NCI-H748 (cell line): Measurements from ENCODE around the gene SEC16B.

Experiments used
- DNase-seq: peaks from one replicate; lab custom pipeline; 2025; ENCODE audit not compliant: unreplicated experiment; lab: John Stamatoyannopoulos, UW

SEC16B gene

DNA sequence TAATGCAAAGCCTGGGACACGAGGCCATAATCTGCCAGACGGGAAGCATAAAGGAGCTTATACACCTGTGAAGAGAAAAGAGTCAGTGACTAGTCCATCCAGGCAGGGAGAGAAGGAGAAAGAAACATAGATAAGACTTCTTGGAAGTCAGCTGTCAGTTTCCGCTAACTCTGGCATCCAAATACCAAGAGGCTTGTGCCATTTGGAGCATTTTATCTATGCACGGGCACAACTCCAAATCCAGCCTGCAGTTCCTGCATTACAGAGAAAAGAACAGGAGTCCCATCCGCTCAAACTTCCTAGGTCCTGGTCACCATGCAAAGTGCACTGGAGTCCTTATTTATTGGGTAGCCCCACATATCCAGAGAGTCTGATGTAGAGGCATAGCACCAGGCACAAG lies 27.9 kb downstream of the SEC16B start:
- DNase-seq = no peak

DNA sequence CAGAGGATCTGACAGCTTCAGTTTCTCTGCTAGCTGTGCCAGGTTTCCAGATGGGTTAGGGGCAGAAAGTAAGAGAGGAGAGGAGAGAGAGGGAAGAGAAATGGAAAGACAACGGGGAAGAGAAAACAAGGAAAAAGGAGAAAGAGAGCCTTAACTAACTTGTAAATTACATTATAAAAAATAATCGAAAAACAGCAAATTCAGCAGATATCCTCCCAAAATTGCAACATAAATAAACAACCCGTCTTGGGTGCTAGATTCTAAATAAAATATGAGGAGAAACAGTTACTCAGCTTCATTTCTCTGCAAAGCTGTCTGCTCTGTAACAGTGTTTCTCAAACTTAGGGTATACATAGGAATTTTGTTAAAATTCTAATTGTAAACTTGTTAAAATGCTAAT lies 29.2 kb downstream of the SEC16B start:
- DNase-seq = no peak

DNA sequence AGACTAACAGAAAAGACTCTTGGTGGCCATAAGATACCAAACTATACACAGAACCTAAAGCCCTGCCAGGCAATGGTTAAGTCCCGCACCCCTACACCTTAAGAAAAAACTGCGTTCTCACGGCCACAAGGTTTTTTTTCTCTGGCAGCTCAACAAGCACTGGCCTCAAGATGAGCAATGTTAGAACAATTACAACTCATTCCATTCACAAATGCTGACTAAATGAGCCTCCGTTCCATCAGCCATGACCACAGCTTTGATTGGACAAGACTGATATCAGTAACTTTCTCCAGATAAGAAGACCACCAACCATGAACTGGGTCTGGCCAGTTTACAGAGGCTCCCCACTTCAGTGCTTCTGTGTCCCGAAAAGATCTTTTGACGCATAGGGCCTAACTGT lies 31.9 kb downstream of the SEC16B start:
- DNase-seq = no peak

DNA sequence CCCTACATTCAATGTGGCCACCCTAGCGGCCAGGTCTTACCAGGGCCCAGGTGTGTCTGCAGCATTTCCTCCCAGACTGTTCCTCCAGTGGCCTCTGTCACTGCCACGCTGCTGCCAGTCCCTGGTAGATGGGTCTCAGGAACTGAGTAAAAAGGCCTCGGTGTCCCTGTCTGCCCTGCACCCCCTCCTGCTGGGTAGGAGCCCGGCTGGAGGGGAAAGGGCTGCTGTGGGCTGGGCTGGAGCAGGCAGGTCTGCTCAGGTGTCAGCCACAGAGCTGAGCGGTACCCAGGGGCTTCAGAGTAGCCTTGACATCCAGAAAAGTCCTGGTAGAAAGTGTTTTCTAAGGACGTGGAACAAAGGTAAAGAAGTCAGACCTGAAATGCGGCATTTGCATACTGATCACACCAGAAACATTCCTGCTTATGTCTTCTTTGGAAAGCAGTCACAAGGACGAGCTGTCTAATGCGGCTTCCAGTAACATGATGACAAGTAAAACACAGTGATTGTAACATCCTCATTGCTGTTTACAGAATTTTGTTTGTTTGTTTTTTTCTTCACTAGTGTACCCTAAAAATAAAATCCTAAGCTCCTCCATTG lies 32.6 kb downstream of the SEC16B start:
- DNase-seq = no peak

DNA sequence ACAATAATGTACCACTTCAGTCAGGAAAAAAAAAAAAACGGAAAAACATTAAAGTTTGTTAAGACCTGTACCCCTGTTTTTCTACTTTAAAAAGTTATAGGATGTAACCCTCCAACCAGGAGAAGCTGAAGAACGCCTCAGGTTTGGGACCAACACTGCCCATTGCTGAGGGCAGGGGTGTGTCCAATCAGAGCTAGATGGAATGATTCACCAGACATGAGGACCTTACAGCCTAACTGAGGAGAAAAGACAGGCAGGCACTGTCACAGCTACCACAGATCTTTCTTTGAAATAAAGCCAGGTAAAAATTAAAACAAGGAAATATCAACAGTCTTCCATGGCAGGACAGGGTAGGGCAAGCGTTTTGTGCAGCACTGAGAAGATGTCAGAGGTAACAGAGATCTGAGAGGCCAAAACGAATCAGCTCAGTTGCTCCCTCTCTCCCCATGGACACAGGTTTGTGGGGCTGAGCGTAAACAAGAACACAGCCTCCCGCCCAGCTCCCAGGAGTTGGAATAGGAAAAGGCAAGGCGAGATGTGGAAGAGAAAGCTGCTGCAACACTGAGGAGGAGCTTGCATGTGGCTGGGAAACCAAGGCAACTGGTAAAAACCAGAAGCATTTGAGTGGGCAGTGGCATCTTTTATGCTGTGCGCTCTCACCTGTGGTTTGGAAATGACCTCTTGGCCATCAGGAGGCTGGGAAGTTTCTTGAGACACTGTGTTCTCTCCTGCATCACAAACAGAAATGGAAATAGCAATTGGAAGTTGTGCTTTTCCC lies 34.0 kb downstream of the SEC16B start:
- DNase-seq = no peak

DNA sequence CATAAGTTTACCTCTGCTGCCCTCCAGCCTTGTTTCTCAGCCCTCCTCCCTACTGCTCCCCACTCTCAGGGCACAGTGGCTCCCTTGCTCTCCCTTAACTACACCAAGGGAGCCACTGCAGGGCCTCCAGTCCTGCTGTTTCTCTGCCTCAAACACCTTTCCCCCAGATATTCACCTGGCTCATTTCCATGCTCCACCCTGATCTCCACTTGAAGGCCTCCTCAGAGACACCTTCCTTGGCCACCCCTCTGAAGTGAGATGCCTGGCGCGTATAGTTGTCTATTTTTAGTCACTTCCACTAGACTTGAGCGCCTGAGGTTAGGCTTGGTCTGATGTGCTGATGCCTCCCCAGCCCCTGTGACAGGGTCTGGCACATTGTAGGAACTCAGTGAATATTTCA lies 34.9 kb downstream of the SEC16B start:
- DNase-seq = no peak

DNA sequence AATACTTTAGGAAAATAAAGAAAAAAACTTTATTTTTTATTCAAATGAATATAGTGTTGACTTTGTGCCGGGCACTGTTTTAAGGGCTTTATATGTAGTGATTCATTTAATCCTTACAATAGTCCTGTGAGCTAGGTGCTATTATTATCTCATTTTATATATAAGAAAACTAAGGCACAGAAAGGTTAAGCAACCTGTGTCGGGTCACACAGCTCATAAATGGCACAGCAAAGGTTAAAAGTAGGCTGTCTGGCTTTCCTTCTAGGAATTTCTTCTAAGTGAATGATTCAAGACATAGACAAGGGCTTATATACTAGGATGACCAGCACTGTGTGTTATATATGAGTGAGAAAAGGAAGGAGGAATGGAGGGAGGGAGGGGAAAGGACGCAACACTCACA lies 35.4 kb downstream of the SEC16B start:
- DNase-seq = no peak

DNA sequence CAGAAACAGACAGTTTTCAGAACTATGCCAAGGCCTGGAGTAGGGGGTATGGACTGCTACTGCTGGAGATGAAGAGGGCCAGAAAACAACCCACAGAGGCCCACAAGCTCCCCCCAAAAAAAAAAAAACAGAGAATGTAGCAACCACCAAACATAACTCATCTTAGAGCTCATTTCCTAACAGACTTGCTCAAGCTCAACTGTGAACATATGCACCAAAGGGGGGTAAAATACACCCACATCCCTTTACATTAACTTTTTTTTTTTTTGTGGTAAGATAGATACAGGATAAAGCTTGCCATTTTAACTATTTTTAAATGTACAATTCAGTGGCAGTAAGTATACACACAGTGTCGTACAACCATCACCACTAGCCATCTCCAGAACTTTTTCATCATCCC lies 36.0 kb downstream of the SEC16B start:
- DNase-seq = no peak

DNA sequence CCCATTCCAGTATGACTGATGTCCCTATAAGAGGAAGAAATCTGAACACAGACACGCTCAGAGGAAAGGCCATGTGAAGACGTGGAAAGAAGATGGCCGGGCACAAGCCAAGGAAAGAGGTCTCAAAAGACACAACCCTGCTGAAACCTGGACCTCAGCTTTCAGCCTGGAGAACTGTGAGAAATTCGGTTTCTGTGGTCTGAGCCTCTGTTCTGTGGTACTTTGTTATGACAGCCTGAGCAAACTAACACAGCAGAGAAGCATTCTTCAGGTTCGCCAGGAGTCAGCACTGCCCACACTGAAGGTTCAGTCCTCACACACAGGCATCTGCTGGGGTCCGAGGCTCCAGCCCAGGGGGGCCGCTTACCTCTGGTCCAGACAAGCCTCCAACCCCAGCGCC lies 37.7 kb downstream of the SEC16B start:
- DNase-seq = no peak

DNA sequence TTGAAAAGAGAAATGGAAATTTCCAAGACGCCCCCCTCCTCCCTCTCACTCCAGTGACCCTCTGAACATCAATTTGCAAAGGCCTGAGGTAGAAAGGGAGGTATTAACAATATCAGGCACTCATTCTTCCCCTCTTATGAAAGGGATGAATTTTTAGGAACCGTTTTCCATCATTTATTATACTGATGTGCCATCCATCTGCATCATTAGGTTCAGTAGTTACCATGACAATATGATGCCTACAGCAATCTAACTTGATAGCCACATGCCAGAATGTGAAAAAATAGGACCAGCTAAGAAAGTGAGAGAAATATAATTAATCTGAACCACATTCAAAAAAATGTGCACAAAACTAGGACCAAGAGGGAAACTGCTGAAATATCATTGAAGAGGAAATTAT lies 40.9 kb downstream of the SEC16B start:
- no peak for DNase-seq

DNA sequence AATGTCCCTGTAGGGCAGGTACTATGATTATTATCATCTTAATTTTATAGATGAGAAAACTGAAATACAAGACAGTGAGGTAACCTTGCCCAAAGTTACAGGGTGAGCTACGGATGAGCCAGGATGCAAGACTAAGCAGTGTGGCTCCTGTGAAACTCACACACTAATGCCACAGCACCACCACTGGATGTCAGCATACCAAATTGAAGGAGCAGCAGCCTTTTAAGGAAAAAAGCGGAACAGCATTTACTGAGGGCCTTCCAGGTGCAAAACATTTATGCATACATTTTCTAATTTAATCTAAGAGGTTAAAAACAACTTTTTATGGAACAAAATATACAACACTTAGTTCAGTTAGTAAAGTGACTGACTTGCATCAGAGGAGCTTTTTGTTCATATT lies 41.7 kb downstream of the SEC16B start:
- DNase-seq = no peak

DNA sequence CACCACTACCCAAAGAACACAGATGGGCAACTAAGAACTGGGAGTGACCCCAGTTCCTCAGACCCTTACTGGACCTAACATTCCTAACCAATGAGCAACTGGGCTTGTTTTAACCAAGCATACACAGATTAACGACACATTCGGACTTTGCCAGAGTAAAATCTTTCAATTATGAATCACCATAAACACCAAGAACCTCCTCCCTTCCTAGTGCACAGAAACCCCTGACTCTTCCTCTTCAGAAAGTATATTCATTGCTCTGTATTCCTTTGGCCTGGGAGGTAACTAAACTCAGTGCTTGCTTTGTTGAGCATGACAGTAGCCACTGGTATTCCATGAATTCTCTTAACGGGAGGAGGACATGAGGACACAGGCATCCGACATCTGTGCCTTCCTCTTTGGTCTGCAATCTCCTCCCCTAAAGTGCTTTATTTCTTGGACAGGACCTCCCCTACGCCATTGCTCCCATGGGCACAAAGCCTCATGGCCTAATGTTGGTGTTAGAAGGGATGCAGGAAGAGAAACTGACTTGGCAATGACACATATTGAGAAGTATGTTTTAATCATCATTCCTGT lies 42.7 kb downstream of the SEC16B start:
- no peak for DNase-seq

DNA sequence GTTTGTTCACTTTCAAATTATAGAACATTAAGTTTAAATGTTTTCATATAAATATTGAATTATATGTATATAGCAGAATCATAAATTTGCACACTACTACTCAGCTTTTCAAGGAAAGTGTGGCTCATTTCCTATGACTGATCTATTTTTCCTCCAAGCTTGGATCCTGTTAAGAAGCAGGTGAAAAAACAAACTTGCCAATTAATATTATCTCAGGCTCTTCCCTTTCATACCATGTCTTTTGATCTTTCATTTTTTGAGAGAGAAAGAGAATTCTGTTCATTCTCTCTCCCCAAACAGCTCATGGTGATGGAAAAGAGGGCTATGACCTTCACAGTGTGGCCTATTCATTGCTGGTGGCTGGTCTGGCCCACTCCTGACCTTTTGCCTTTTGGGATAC lies 43.7 kb downstream of the SEC16B start:
- DNase-seq = no peak

DNA sequence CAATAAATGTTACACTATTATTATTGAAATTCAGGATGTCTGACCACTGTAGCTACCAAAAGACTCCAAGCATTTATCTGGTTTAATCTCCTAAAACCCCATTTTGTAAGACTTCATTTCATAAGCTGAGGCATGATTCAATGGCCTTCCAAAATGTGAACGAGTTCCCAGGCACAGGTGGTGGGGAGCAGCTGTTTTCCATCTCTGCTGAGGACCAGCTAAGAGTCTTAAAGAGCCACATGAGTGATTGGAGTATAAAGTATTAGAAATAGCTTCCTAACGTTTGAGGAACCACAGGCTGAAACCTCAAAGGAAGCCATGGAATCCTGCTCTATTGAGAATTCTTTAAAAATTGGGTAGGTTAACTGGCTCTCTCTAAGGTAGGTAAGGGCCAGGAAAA lies 44.9 kb downstream of the SEC16B start:
- DNase-seq = no peak

DNA sequence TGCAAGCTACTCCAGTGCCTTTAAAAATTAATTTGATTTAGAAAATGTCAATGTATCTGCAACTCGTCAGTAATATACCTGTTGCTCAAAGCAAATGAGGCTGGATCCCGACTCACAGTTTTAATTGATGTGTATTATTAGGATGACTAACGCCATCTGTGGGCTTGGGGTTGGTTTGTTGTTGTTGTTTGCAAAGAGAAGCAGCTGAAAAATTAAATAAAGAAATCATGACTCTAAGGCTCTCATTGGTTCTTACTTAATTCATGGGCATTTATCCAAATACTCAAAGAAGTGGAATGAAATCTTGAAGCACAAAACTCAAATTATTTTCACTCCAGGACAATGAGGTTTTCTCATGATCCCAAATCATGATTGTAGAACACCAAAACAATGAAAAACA lies 46.4 kb downstream of the SEC16B start:
- DNase-seq = no peak

DNA sequence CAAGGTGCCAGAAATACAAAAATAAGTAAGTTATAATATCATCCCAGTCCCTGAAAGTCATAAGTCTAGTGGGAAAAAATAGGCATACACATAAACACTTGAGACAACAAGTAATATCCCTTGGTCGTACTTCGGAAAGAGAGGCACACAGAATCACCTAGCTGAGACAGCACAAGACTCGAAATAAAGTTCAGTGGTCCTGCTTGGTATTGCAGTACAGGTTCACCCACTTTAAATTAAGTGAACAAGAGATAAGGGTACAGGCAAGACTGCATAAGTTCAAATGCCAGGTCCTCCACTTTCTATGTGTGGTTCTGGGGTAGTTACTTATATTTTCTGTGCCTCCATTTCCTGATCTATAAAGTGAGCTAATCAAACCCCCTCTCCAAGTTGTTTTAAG lies 47.6 kb downstream of the SEC16B start:
- no peak for DNase-seq

DNA sequence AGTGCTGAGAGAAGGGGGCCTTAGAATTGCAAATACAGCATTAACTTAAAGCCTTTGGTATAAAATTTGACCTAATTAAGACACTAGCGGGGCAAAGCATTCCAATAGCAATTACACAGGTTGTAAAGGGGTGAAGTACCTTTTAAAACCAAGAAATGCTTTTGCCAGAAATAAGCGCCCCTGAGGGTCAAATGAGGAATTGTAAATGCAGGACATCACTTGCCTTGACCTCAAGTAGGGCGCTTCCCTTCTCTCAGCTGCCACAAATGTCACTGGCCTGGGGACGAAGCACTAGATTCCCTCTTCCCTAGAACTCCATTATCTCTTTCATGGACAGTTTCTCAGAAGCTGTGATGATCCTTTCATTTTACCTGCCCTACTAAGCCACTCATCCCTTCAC lies 48.3 kb downstream of the SEC16B start:
- DNase-seq = no peak

DNA sequence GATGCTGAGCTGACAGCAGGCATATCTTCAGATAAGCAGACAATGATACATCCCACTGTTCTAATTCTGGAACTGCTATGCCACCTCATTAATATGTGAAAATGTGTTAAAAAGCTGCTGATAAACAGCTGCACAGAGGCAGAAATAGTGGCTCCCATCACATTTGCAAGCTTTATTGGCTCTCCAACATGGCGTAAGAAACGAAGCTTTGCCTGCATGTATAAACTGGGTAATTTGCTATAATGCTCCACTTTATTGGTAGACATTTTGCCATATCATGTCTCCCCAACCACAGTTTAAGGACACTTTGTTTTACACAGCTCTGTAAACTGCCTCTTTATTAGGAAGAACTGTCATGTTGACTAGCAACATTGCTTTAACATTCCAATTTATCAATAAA lies 49.8 kb downstream of the SEC16B start:
- no peak for DNase-seq

DNA sequence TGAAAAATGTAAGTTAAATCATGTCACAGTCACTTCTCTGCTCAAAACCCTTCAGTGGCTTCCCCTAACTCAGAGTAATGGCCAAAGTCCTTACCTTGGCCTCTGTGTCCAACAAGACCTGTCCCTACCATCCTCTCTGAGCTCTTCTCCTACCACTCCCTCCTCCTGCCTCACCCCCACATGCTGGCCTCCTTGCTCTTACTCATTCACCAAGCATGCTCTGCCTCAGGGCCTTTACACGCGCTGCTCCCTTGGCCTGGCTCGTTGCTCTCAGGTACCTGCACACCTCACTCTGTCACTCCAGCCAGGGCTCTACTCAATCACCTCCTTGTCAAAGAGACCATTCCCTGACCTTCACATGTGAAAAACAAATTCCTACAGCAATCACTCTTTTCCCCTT lies 54.2 kb downstream of the SEC16B start:
- DNase-seq = no peak

DNA sequence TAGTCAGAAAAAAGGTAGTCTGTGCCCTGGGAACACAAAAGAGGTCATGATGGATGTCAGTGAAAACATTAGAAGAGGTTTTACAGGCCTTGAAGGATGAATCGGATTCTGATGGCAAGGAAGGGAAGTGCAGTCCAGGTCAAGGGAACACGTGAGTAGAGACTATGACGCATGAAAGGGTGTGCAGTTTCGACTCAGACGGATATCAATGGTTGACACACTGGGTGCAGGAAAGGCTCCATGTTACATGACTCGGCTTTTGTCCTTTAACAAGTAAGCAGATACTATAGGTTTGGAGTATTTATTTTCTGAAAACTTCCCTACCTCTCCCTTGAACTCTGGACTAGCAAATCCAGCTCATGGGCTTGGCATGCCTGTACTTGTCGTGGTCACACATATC lies 55.3 kb downstream of the SEC16B start:
- no peak for DNase-seq

DNA sequence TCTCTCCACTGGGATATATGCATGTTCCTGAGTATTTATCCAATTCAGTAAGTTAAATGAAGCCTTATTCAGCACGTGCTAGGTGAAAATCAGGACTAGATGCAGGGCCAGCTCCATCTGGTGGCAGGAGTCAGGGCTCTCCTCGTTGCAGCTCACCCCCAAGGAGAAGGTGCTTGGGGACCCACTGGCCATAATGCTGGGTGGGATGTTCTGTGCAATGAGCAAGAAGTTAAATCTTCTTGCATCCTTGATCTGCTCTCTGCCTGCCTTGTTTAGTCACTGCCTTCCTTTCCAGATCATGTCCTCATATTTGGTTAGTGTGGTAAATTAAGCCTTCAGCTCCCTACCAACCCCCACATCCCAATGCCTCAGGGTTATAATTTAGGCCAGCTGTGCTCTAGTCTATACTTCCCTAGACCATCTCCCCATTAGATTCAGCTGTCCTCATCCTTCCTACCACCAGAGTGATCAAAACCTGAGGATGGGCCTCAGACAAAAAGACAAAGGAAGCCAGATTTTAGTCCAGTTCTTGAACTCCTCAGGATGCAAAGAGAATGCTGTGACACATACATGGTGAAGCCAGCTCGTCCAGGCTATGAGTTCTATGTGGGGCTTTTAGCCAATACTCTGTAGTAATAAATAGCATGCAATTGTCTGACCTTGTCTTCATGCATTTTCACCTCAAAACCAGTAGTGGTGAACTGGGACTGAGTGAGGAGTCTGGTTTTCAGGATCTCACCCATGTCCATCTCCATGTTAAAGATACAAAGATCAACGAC lies 55.9 kb downstream of the SEC16B start:
- peak; percentile 53 for DNase-seq

DNA sequence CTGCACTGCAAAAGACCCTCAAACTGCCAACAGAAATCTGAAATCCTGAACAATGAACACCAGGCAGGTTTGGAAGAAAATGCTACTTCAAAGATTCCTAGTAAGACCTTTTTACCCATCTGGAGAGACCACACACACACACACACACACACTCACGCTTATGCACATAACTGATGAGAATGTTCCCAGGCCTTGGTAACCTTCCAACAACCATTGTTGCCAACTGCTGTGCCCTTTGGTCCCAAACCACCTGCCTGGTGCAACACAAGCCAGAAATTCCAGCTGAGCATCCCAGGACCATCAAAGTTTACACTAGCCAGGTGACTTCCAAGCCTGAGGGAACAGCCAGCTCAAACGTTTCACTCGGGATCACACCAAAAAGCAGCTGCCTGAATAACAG lies 56.9 kb downstream of the SEC16B start:
- DNase-seq = no peak
